Peyer's patch (tissue), 4 donors: ENCODE data around the gene LSMEM2. TPM values are rescaled to one million over a fixed set of nuclear protein-coding genes. Genes with fewer than 3 reads are reported as not detected.

Source experiments
- DNase-seq, 3 donors: peaks; one replicate each; pipeline ENCODE4 v3.0.0-alpha.2; 2017 to 2019
- H3K27ac ChIP-seq, 4 donors: fragments of 200-600 bp; sonication (generic); one replicate each; pipeline ENCODE4 v1.5.1; 2016 to 2019
- H3K27me3 ChIP-seq, 2 donors: fragments of 200-600 bp; sonication (generic); one replicate each; pipeline ENCODE4 v1.5.1; 2019
- H3K36me3 ChIP-seq, 3 donors: fragments of 200-600 bp; sonication (generic); one replicate each; pipeline ENCODE4 v1.5.1; 2016 to 2019
- H3K4me1 ChIP-seq, 4 donors: fragments of 200-600 bp; sonication (generic); one replicate each; pipeline ENCODE4 v1.5.1; 2016 to 2019
- H3K4me3 ChIP-seq, 4 donors: fragments of 200-600 bp; sonication (generic); 1 replicate in 3 of 4; 2 replicates in 1 of 4; pipeline ENCODE4 v1.5.1; 2016 to 2019; ENCODE audit warnings: mild to moderate bottlenecking in 1 of 4
- H3K9me3 ChIP-seq, 4 donors: fragments of 200-600 bp; sonication (generic); one replicate each; pipeline ENCODE4 v1.5.1; 2016 to 2019; ENCODE audit warnings: mild to moderate bottlenecking in 1 of 4
- CTCF ChIP-seq, 6 experiments: fragments of 450-650 bp in 4 of 6; fragments of 200-600 bp in 2 of 6; sonication (generic) in 1 of 6; IDR thresholded peaks; one replicate each; pipeline ENCODE4 v1.5.1; 2017 to 2019; ENCODE audit warnings: antibody characterized with exemption in 6 of 6, mild to moderate bottlenecking in 3 of 6, moderate library complexity in 1 of 6
- POLR2A ChIP-seq, 2 donors: fragments of 450-650 bp; IDR thresholded peaks; one replicate each; pipeline ENCODE4 v1.5.1; 2017; ENCODE audit warnings: antibody characterized with exemption in 2 of 2, mild to moderate bottlenecking in 2 of 2, moderate library complexity in 2 of 2
- total RNA-seq, 4 donors: library from RNA; depleted of rRNA; stranded (reverse); fragments of >200 nt; gene quantifications; one replicate each; pipeline ENCODE4 v1.1.0, GENCODE V29; 2016

The LSMEM2 gene
- total RNA-seq, 4 donors from 2014 or later: not detected

GRCh38 chr3:50273689-50274065, 5.2 kb upstream of the LSMEM2 start:
- Histone ChIP-seq H3K4me3 (peak overlapping the region in 2 of 4 donors; percentile 34 to 60), H3K4me1 (peaks cover 5 to 49% (median 18%) of the 10 kb centered on the region in 4 donors), H3K9me3 (no peaks in the 10 kb centered on the region), H3K36me3 (peaks cover 0 to 15% (median 0%) of the 10 kb centered on the region in 3 donors), H3K27ac (no peak overlapping the region), H3K27me3 (no peaks in the 10 kb centered on the region)
- TF ChIP-seq CTCF (IDR thresholded peaks at IDR 0.05) (no peak), POLR2A (IDR thresholded peaks at IDR 0.05) (no peak)
- DNase-seq: no peak

- Histone ChIP-seq H3K36me3 (peaks cover 0 to 15% (median 0%) of the 10 kb centered on the region in 3 donors), H3K27ac (peak overlapping the region in 1 of 4 donors; percentile 9), H3K9me3 (no peaks in the 10 kb centered on the region), H3K27me3 (no peaks in the 10 kb centered on the region), H3K4me1 (peaks cover 5 to 40% (median 18%) of the 10 kb centered on the region in 4 donors), H3K4me3 (no peak overlapping the region)
- DNase-seq: peak; percentile 64 to 88 (median 85)
- no peak for TF ChIP-seq POLR2A (IDR thresholded peaks at IDR 0.05)
- TF ChIP-seq CTCF (IDR thresholded peaks at IDR 0.05): peak; percentile 69 to 80 (median 76)
Measured at GRCh38 chr3:50274371-50275104, 4.3 kb upstream of the LSMEM2 start.

- no peak for DNase-seq
- no peak overlapping the region for H3K4me3 ChIP-seq
- no peaks in the 10 kb centered on the region for H3K27me3 ChIP-seq
- H3K36me3 ChIP-seq: peaks cover 0 to 15% (median 0%) of the 10 kb centered on the region in 3 donors
- peaks cover 5 to 32% (median 18%) of the 10 kb centered on the region in 4 donors for H3K4me1 ChIP-seq
- H3K9me3 ChIP-seq: no peaks in the 10 kb centered on the region
- no peak overlapping the region for H3K27ac ChIP-seq
- no peak for TF ChIP-seq CTCF (IDR thresholded peaks at IDR 0.05)
- no peak for TF ChIP-seq POLR2A (IDR thresholded peaks at IDR 0.05)
Measured at GRCh38 chr3:50275141-50275995, 3.5 kb upstream of the LSMEM2 start.

GRCh38 chr3:50275996-50276761, 2.7 kb upstream of the LSMEM2 start:
- Histone ChIP-seq H3K27me3 (no peaks in the 10 kb centered on the region), H3K9me3 (no peaks in the 10 kb centered on the region), H3K4me3 (no peak overlapping the region), H3K4me1 (peaks cover 5 to 32% (median 18%) of the 10 kb centered on the region in 4 donors), H3K36me3 (peaks cover 0 to 15% (median 0%) of the 10 kb centered on the region in 3 donors), H3K27ac (no peak overlapping the region)
- no peak for DNase-seq
- TF ChIP-seq CTCF (IDR thresholded peaks at IDR 0.05) (no peak), POLR2A (IDR thresholded peaks at IDR 0.05) (no peak)

GRCh38 chr3:50276762-50277101, 2.2 kb upstream of the LSMEM2 start:
- no peak for TF ChIP-seq CTCF (IDR thresholded peaks at IDR 0.05)
- TF ChIP-seq POLR2A (IDR thresholded peaks at IDR 0.05): no peak
- H3K27me3 ChIP-seq: no peaks in the 10 kb centered on the region
- peaks cover 5 to 29% (median 18%) of the 10 kb centered on the region in 4 donors for H3K4me1 ChIP-seq
- no peak overlapping the region for H3K27ac ChIP-seq
- no peaks in the 10 kb centered on the region for H3K9me3 ChIP-seq
- no peak for DNase-seq
- H3K36me3 ChIP-seq: peaks cover 0 to 15% (median 0%) of the 10 kb centered on the region in 3 donors
- H3K4me3 ChIP-seq: no peak overlapping the region
